ENCODE results near the gene MIPEP.

- TF ChIP-seq CTCF (IDR thresholded peaks at IDR 0.05; ENCODE audit: low read depth, low read length): no peak
- TF ChIP-seq MYC (IDR thresholded peaks at IDR 0.05; ENCODE audit: low read depth, low read length): no peak
- TF ChIP-seq POLR2A (IDR thresholded peaks at IDR 0.05; ENCODE audit: extremely low read depth, insufficient read length): no peak
Measured at GRCh38 chr13:23724196-23724970, 164.8 kb downstream of the MIPEP start.
